ENCODE results near the gene RNF115. TPM values are rescaled to one million over a fixed set of nuclear protein-coding genes. Genes with fewer than 3 reads are reported as not detected.
"Not testable (repeated sequence)": the region's sequence is repeated elsewhere in the genome, so short reads cannot be mapped to it uniquely, and the experiment has no call there.

RNF115 gene
- total RNA-seq, 2 experiments from 2014 or later, result 10.1 TPM

GRCh38 chr1:145720556-145720877 is 103.4 kb downstream of the RNF115 start:
- H3K27ac Mint-ChIP-seq, result no peak overlapping the region
- POLR2A ChIA-PET, result interaction anchor here (0.6 to 1.0 kb wide), 2 partner anchors 18 to 255 kb away, joined by 3 read pairs; no protein-coding TSS in a partner anchor
- H3K9me3 Mint-ChIP-seq, result no peaks in the 10 kb centered on the region
- H3K4me3 Mint-ChIP-seq, result no peak overlapping the region
- intact Hi-C loops (cut with micrococcal nuclease), result no loop called here
- no peaks in the 10 kb centered on the region for H3K36me3 Mint-ChIP-seq
- CTCF ChIA-PET, result interaction anchor here (0.8 to 3.2 kb wide), 11 partner anchors 11 to 124 kb away, joined by 3 to 26 read pairs (median 3); partner anchors contain the start of genes POLR3C and RNF115
- no peak for DNase-seq
- peaks cover 21% of the 10 kb centered on the region for H3K27me3 Mint-ChIP-seq
- H3K4me1 Mint-ChIP-seq (ENCODE audit: low read depth), result peaks cover 19% of the 10 kb centered on the region

- H3K27me3 Mint-ChIP-seq, result peaks cover 21% of the 10 kb centered on the region
- POLR2A ChIA-PET, result no interaction called here
- DNase-seq, result peak; percentile 16
- no peaks in the 10 kb centered on the region for H3K9me3 Mint-ChIP-seq
- H3K4me1 Mint-ChIP-seq (ENCODE audit: low read depth), result peaks cover 19% of the 10 kb centered on the region
- intact Hi-C loops (cut with micrococcal nuclease), result no loop called here
- no peaks in the 10 kb centered on the region for H3K36me3 Mint-ChIP-seq
- H3K27ac Mint-ChIP-seq, result no peak within 1 kb of the TSS
- no peak within 1 kb of the TSS for H3K4me3 Mint-ChIP-seq
- CTCF ChIA-PET, result interaction anchor here (0.8 to 3.2 kb wide), 5 partner anchors 10 to 109 kb away, joined by 3 to 26 read pairs (median 4); no protein-coding TSS in a partner anchor
Measured at GRCh38 chr1:145719230-145720079, 104.4 kb downstream of the RNF115 start, which contains the start of gene CD160. TSS of gene CD160 (plus strand) at chr1:145719499. CDS start at chr1:145728328, 8,829 bp downstream.

DNA sequence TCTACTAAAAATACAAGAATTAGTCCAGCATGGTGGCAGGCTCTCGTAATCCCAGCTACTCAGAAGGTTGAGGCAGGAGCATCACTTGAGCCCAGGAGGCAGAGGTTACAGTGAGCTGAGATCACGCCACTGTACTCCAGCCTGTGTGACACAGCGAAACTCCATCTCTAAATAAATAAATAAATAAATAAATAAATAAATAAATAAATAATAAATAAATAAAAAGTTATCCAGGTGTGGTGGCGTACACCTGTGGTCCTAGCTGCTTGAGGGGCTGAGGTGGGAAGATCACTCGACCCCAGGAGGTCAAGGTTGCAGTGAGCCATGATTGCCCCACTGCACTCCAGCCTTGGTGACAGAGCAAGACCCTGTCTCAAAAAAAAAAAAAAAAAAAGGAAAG is 105.4 kb downstream of the RNF115 start:
- CTCF ChIA-PET; intact Hi-C loops (cut with micrococcal nuclease); POLR2A ChIA-PET; H3K9me3 Mint-ChIP-seq; H3K4me3 Mint-ChIP-seq; H3K36me3 Mint-ChIP-seq; H3K27ac Mint-ChIP-seq; DNase-seq: not testable (repeated sequence)
- H3K27me3 Mint-ChIP-seq, result peaks cover 21% of the 10 kb centered on the region
- H3K4me1 Mint-ChIP-seq (ENCODE audit: low read depth), result peaks cover 19% of the 10 kb centered on the region

DNA sequence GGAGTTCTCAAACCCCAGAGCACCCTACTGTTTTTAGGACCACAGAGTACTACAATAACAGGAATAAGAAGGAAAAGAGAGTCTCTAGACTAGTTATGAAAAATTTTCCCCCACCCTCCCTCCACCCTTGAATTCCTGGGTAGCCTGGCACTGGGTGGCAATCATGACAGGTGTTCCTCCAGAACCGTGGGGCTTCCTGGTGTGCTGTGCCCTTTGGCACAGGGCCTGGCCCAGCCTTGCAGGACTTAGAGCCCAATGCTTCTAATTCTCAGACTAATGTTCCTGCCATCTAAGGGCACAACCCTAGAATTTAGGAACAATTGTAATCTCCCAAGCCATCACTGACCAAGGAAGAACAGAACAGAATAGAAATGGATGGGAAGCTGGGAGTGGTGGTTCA is 106.1 kb downstream of the RNF115 start:
- POLR2A ChIA-PET, result no interaction called here
- Mint-ChIP-seq H3K27ac (no peak overlapping the region), H3K4me3 (no peak overlapping the region), H3K4me1 (ENCODE audit: low read depth) (peaks cover 19% of the 10 kb centered on the region), H3K36me3 (no peaks in the 10 kb centered on the region), H3K9me3 (no peaks in the 10 kb centered on the region), H3K27me3 (peaks cover 19% of the 10 kb centered on the region)
- CTCF ChIA-PET, result no interaction called here
- intact Hi-C loops (cut with micrococcal nuclease), result no loop called here
- no peak for DNase-seq

DNA sequence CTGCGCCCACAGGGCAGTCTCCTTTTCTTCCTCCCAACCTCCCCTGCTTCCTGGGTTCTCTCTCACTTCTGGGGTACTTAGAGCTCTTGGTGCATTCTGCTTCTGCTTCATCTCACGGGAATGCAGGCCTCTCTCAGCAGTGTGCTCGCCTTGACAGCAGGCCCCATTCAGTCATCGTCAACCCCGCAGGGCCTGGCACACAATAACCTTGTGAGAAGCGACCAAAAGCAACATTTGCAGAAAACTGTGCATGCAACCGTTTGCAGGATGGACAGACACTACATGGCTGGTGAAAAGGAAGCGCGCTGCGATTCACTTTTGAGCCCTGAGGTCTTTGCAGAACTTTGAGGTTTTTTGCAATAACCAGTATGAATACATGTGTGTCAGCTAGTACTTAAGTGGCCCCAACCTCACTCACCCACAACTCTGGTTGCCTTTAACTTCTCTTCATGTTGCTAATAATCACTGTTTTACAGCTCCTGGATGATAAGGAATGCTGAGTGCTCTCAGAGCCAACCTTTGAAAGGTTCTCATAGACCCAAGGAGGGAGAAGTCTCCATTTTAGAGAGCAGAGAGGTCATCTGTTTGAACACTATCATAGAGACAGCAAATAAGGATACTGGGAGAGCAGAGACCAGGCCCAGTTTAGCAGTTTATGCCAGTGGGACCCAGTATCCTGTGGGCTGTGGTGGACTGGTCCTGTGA is 107.1 kb downstream of the RNF115 start:
- peaks cover 14% of the 10 kb centered on the region for H3K27me3 Mint-ChIP-seq
- intact Hi-C loops (cut with micrococcal nuclease), result no loop called here
- no peak overlapping the region for H3K4me3 Mint-ChIP-seq
- ChIA-PET CTCF (no interaction called here), POLR2A (no interaction called here)
- H3K36me3 Mint-ChIP-seq, result no peaks in the 10 kb centered on the region
- no peaks in the 10 kb centered on the region for H3K9me3 Mint-ChIP-seq
- H3K4me1 Mint-ChIP-seq (ENCODE audit: low read depth), result peaks cover 19% of the 10 kb centered on the region
- no peak for DNase-seq
- H3K27ac Mint-ChIP-seq, result no peak overlapping the region

DNA sequence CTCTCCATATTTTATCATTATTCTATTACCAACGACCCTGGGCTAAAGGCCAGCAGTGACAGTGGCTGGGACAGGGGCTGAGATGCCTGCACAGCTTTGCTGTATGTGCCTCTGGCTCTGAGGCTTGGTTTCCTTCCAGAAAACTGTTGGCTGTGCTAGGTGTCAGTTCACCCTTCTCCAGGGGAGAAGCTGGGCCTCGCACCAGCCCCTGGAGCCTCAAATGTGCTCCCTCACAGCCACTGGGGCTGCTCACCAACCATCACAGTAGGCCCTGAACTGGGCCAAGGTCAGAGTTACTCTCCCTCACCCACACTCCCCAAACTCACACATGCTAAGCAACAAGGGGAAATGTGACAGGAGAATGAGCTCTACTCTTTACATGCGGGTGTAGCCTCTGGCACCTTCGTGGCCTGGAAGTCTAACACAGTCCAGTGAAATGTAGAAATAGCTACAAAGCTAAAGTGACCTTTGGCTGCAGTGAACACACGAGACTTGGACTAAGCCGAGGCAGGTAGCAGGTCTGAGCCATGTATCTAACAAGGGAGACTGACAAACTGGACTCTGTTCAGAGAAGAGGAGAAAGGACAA is 109.3 kb downstream of the RNF115 start:
- Mint-ChIP-seq H3K27me3 (peaks cover 1% of the 10 kb centered on the region), H3K36me3 (no peaks in the 10 kb centered on the region), H3K9me3 (no peaks in the 10 kb centered on the region), H3K4me3 (no peak overlapping the region), H3K4me1 (ENCODE audit: low read depth) (peaks cover 8% of the 10 kb centered on the region), H3K27ac (no peak overlapping the region)
- ChIA-PET POLR2A (no interaction called here), CTCF (no interaction called here)
- intact Hi-C loops (cut with micrococcal nuclease), result no loop called here
- no peak for DNase-seq

GRCh38 chr1:145711213-145711651 is 112.7 kb downstream of the RNF115 start:
- no peaks in the 10 kb centered on the region for H3K36me3 Mint-ChIP-seq
- no peak overlapping the region for H3K4me3 Mint-ChIP-seq
- POLR2A ChIA-PET, result no interaction called here
- no peak overlapping the region for H3K27ac Mint-ChIP-seq
- intact Hi-C loops (cut with micrococcal nuclease), result no loop called here
- no peak for DNase-seq
- CTCF ChIA-PET, result interaction anchor here (0.7 kb wide), 1 partner anchor 10 kb away, joined by 3 read pairs; no protein-coding TSS in a partner anchor
- no peaks in the 10 kb centered on the region for H3K4me1 Mint-ChIP-seq (ENCODE audit: low read depth)
- H3K27me3 Mint-ChIP-seq, result no peaks in the 10 kb centered on the region
- H3K9me3 Mint-ChIP-seq, result no peaks in the 10 kb centered on the region

GRCh38 chr1:145710291-145711027 is 113.4 kb downstream of the RNF115 start:
- H3K27me3 Mint-ChIP-seq, result no peaks in the 10 kb centered on the region
- POLR2A ChIA-PET, result no interaction called here
- no peak overlapping the region for H3K4me3 Mint-ChIP-seq
- no peak for DNase-seq
- H3K9me3 Mint-ChIP-seq, result no peaks in the 10 kb centered on the region
- CTCF ChIA-PET, result interaction anchor here (1.8 kb wide), 1 partner anchor 11 kb away, joined by 14 read pairs; no protein-coding TSS in a partner anchor
- H3K27ac Mint-ChIP-seq, result no peak overlapping the region
- no peaks in the 10 kb centered on the region for H3K36me3 Mint-ChIP-seq
- no peaks in the 10 kb centered on the region for H3K4me1 Mint-ChIP-seq (ENCODE audit: low read depth)
- intact Hi-C loops (cut with micrococcal nuclease), result no loop called here

DNA sequence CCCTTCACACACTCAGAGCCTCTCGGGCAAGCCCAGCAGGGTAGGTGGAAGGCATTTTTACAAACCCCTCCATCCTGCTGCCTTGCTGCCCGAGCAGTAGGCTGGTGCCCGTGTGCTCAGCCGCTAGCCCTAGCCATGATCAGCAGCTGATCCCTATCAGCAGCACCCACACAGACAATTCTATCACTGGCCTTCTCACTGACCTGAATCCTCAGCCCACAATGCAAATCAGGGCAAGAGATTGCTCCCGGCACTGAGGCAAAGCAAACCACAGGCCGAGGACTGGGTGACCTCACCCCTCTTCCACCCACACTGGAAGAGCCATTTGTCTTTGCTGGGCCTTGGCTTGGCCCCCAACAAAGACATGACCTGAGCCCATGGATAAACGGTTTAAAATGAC is 115.8 kb downstream of the RNF115 start:
- DNase-seq, result no peak
- no peak overlapping the region for H3K27ac Mint-ChIP-seq
- no peaks in the 10 kb centered on the region for H3K27me3 Mint-ChIP-seq
- ChIA-PET CTCF (no interaction called here), POLR2A (no interaction called here)
- intact Hi-C loops (cut with micrococcal nuclease), result no loop called here
- H3K4me3 Mint-ChIP-seq, result no peak overlapping the region
- no peaks in the 10 kb centered on the region for H3K4me1 Mint-ChIP-seq (ENCODE audit: low read depth)
- no peaks in the 10 kb centered on the region for H3K36me3 Mint-ChIP-seq
- H3K9me3 Mint-ChIP-seq, result no peaks in the 10 kb centered on the region

DNA sequence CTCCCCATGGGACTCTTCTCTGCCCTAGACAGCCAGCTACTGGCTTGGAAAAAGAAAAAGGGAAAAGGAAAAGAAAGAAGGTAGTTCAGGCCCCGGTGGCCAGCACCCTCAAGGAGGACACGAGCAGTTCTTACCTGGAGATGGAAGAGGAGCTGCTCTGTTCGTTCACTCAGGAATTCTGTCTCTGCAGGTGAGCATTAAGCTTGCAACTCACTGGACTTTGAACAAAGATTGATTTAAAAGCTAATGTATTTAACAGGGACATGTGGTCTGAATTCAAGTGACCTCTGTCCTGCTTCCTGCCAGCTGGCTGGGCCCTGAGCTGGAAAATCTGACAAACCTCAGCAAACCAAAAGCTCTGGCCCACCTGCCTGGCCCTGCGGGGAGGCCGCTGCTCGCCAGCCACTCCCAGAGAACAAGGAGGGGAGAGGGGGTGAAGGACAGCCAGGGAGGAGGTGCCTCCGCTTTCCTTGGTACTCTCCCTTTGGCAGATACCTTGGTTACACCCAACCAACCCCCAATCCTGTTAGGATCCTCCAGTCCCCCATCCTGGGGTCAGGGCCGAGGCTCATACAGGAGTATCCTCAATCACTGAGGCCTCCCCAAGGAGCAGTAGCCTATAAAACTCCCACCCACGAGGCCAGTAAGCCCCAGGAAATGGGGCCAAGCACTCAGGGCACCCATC is 116.6 kb downstream of the RNF115 start, which contains the start of gene PDZK1:
Gene PDZK1 (minus strand): TSS at position 186 of the 685 bp plus-strand sequence. CDS start 19,347 bp downstream, outside the sequence.
- no peaks in the 10 kb centered on the region for H3K9me3 Mint-ChIP-seq
- intact Hi-C loops (cut with micrococcal nuclease), result no loop called here
- no peaks in the 10 kb centered on the region for H3K27me3 Mint-ChIP-seq
- H3K4me1 Mint-ChIP-seq (ENCODE audit: low read depth), result no peaks in the 10 kb centered on the region
- no peak within 1 kb of the TSS for H3K4me3 Mint-ChIP-seq
- H3K27ac Mint-ChIP-seq, result no peak within 1 kb of the TSS
- DNase-seq, result no peak
- H3K36me3 Mint-ChIP-seq, result no peaks in the 10 kb centered on the region
- CTCF ChIA-PET, result no interaction called here
- POLR2A ChIA-PET, result no interaction called here

- Mint-ChIP-seq H3K27me3 (no peaks in the 10 kb centered on the region), H3K4me3 (no peak overlapping the region), H3K27ac (no peak overlapping the region), H3K9me3 (no peaks in the 10 kb centered on the region), H3K36me3 (no peaks in the 10 kb centered on the region), H3K4me1 (ENCODE audit: low read depth) (no peaks in the 10 kb centered on the region)
- intact Hi-C loops (cut with micrococcal nuclease), result no loop called here
- CTCF ChIA-PET, result no interaction called here
- DNase-seq, result no peak
- POLR2A ChIA-PET, result no interaction called here
Measured at GRCh38 chr1:145706086-145706664, 117.7 kb downstream of the RNF115 start.
